Adipose tissue (tissue), 3 donors: ENCODE data around the gene CDKL1. TPM values are rescaled to one million over a fixed set of nuclear protein-coding genes. Genes with fewer than 3 reads are reported as not detected.
"Not testable (repeated sequence)": the region's sequence is repeated elsewhere in the genome, so short reads cannot be mapped to it uniquely, and the experiment has no call there.

Experiments
- H3K27ac ChIP-seq: one replicate; pipeline ENCODE4 v1.5.1; 2013; ENCODE audit warnings: low read depth, low read length
- WGBS, 3 donors: extraction: QIAGEN DNeasy Blood & Tissue Kit; methylation state at CpG; one replicate each; pipeline ENCODE4 v1.1.7; 2013; 5-methylcytosine and 5-hydroxymethylcytosine counted together
- polyA plus RNA-seq, 3 donors: library from polyadenylated mRNA; stranded (reverse); fragments of 200-250 nt; gene quantifications; one replicate each; pipeline ENCODE4 v1.2.3, GENCODE V29; 2013
- donor health status: healthy with polysubstance abuse.
- donor health status: Bipolar disorder and iron deficiency.
- donor health status: healthy.

Gene CDKL1
- polyA plus RNA-seq, 3 donors, result 1.2 to 9.7 (median 5.0) TPM

DNA sequence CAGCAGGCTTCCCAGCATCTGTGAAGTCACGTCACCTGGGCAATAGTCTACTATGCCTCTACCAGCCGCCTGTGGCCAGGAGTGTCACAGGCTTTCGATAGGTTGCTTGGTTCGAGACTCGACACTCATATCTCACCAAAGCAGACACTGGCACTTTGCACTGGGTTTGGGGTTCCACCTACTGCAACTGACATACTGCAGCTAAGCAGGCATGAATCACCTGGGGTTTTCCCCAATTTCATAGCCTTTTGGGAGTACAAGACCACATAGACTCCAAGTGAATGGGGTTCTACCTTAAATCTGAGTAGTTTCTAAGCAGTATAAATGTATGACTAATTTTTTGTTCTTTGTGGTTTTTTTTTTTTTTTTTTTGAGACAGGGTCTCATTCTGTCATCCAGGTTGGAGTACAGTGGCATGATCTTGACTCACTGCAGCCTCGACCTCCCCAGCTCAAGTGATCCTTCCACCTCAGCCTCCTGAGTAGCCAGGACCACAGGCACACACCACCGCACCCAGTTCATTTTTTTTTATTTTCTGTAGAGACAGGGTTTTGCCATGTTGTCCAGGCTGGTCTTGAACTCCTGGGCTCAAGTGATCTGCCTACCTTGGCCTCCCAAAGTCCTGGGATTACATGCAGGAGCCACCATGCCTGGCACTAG is 52.4 kb downstream of the CDKL1 start:
- WGBS, 3 donors, result 90 to 94% (median 91%) methylated on average over 7 of the region's 7 CpGs
- H3K27ac ChIP-seq, result no peak overlapping the region

- WGBS, 3 donors, result 56 to 74% (median 64%) methylated on average over 1 of the region's 1 CpG
- no peak overlapping the region for H3K27ac ChIP-seq
These were observed 53.2 kb downstream of the CDKL1 start for GRCh38 chr14:50343434-50343833.

GRCh38 chr14:50342221-50343078 is 54.2 kb downstream of the CDKL1 start:
- WGBS, 3 donors, result 7 to 24% (median 8%) methylated on average over 8 of the region's 8 CpGs
- H3K27ac ChIP-seq, result no peak overlapping the region

DNA sequence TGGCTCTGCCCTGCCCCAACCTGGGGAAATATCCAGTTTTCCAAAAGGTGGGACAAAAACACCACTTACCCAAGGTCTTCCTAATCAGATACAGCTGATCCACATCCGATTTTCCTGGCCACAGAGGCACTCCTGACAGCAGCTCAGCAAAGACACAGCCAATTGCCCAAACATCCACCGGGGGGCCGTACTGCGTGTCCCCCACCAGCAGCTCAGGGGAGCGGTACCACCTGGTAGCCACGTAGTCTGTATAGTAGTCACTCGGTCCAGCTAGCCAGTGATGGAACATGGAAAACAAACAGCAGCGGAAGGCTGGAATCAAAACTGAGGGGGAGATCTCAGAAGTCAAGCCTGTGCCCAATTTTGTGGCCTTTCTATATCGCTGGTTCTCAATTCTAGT is 55.7 kb downstream of the CDKL1 start:
- WGBS, 3 donors, result 92 to 93% (median 92%) methylated on average over 9 of the region's 9 CpGs
- H3K27ac ChIP-seq, result no peak overlapping the region

DNA sequence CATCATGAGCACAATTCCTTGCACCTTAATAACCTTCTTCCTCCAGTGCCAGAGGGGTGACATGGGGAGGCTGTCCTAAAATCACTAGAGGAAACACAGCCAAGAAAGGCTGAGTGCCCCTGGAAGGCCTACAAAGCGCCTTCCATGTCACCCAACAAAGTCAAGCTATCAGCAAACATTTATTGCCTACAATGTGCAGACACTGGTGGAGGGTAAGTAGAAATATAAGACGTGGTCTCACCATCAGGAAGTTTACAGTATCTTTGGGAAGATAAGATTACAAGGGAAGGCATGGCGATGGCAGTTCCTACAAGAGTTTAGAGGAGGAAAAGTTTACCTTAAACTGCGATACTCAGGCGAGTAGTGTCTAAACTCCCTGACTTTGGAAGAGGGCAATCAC is 56.6 kb downstream of the CDKL1 start:
- 85 to 93% (median 92%) methylated on average over 5 of the region's 5 CpGs for WGBS, 3 donors
- no peak overlapping the region for H3K27ac ChIP-seq

DNA sequence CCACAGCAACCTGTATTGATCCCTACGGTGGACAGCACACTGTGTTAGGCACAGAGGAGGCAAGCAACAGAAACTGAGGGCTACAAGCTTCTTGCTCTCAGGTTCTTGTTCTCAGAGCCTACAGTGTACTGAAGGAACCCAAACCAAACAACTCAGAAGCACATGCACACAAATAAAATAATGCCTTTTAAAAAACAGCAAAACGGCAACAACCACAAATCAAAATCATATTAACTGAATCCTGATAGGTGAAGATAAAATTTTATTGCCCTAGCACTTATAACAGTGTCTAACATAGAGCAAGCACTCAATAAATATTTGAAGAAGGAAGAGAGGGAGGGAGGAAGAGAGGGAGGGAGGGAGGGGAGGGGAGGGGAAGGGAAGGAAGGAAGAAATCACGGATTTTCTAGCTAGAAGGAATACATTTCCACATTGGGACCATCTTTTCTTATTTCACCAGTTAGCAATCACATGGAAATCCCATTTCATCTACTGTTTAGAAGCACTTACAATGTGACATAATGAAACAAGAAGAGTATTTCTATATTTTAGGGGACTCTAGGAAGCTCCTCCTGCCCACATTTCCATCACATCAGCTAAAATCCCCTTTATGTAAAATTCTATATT is 57.4 kb downstream of the CDKL1 start:
- WGBS, 3 donors, result 48 to 69% (median 59%) methylated on average over 3 of the region's 3 CpGs
- no peak overlapping the region for H3K27ac ChIP-seq

GRCh38 chr14:50338587-50338986 is 58.1 kb downstream of the CDKL1 start:
- 73 to 99% (median 82%) methylated on average over 2 of the region's 2 CpGs for WGBS, 3 donors
- H3K27ac ChIP-seq, result no peak overlapping the region

- H3K27ac ChIP-seq, result no peak overlapping the region
- WGBS, 3 donors, result 18 to 48% (median 19%) methylated on average over 7 of the region's 7 CpGs
These were observed 60.5 kb downstream of the CDKL1 start for GRCh38 chr14:50335989-50336824.

- no peak overlapping the region for H3K27ac ChIP-seq
- WGBS, 3 donors, result 8 to 40% (median 31%) methylated on average over 7 of the region's 7 CpGs
These were observed 61.3 kb downstream of the CDKL1 start for GRCh38 chr14:50335389-50335788.

- H3K27ac ChIP-seq, result no peak overlapping the region
- 94 to 97% (median 97%) methylated on average over 8 of the region's 8 CpGs for WGBS, 3 donors
These were observed 62.5 kb downstream of the CDKL1 start for GRCh38 chr14:50334211-50334610.

GRCh38 chr14:50333014-50333509 is 63.6 kb downstream of the CDKL1 start:
- H3K27ac ChIP-seq, result no peak overlapping the region
- 47 to 54% (median 47%) methylated on average over 3 of the region's 3 CpGs for WGBS, 3 donors

DNA sequence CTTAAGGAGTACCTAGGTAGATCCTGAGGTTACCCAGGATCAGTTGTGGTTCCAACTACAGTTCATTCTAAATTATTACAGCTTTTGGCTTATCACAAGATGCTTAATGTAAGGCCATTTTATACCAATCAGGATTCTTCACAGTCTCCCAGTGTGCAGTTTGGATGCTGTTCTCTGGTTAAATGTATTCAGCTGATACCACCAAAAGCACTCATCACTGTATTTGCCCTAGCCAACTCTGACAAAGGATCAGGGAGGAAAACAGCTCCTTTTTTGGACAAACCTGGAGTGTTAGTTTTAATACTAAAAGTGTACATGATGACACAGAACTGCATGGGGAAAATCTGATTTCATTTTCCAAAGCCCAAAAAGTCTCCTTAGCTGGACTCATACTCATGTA is 65.1 kb downstream of the CDKL1 start:
- no peak overlapping the region for H3K27ac ChIP-seq

- H3K27ac ChIP-seq, result no peak overlapping the region
- 3 to 6% (median 3%) methylated on average over 9 of the region's 9 CpGs for WGBS, 3 donors
These were observed 75.5 kb downstream of the CDKL1 start for GRCh38 chr14:50321009-50321660.

DNA sequence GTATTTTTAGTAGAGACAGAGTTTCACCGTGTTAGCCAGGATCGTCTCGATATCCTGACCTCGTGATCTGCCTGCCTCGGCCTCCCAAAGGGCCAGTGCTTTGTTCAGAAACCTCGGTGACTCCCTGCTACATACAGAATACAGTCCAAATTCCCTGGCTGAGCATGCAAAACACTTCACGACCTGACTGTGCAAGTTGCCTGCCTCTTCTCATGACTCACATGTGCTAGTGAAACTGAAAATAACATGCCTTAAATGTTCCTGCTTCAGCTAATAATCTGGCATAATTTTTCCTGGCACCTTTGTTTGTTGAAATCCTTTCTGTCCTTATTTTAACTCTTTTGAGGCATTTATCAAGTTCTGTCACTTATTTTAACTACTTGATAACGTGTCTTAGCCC is 76.4 kb downstream of the CDKL1 start:
- 53 to 70% (median 57%) methylated on average over 8 of the region's 8 CpGs for WGBS, 3 donors
- H3K27ac ChIP-seq, result no peak overlapping the region

DNA sequence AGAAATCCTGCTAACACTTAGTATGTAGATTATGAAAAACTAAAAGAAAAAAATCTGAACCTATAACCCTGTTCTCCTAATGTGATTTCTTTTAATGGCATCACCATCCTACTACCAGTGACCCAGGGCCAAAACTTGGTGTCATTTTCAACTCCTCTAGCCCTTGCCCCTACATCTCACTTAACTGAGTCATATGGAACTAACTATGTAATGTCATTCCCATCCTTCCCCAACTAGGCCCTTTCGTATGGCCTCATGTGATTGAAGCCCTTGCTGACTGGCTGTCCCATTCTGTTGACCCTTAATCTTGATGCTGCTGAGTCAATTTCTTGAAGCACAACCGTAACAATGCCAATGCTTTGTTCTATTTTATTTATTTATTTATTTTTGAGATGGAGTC is 77.0 kb downstream of the CDKL1 start:
- H3K27ac ChIP-seq, result no peak overlapping the region
- WGBS, 3 donors, result 86 to 93% (median 91%) methylated on average over 2 of the region's 2 CpGs

- no peak overlapping the region for H3K27ac ChIP-seq
- WGBS, 3 donors, result 53 to 90% (median 78%) methylated on average over 1 of the region's 1 CpG
These were observed 77.4 kb downstream of the CDKL1 start for GRCh38 chr14:50319293-50319692.

DNA sequence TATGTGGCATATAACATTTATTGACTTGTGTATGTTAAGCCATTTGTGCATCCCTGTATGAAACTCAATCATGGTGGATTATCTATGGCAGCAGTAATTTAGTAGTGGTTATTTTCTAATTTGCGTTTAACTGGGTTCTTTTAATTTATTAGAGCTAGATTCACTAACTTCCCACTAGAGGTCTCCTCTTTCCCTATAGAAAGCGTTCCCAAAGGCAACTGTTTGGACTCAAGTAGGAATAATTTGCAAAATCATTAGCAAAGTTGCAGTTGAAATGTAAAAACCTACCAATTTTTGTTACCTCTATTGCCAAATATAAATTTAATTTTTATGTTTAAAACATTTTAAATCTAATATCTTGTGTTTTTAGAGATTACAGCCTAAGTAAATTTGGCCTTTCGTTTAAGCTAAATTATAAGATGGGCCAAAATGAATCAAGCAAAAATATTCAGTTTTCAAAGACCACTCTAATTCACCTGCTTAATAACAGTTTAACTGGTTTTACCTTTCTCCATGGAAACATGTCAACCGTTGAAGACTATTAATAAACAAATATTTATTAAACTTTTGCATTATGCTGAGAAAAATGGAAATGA is 78.6 kb downstream of the CDKL1 start:
- no peak overlapping the region for H3K27ac ChIP-seq
- WGBS, 3 donors, result 40 to 46% (median 45%) methylated on average over 4 of the region's 4 CpGs

DNA sequence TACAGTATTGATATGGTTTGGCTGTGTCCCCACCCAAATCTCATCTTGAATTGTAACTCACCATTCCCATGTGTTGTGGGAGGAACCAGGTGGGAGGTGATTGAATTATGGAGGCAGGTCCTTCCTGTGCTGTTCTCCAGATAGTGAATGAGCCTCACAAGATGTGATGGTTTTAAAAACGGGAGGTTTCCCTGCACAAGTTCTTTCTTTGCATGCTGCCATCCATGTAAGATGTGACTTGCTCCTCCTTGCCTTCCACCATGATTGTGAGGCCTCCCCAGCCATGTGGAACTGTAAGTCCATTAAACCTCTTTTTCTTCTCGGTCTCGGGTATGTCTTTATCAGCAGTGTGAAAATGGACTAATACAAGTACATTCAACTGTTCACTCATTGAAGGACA is 82.6 kb downstream of the CDKL1 start:
- WGBS, 3 donors, result 94 to 97% (median 95%) methylated on average over 3 of the region's 3 CpGs
- H3K27ac ChIP-seq, result not testable (repeated sequence)
